ENCODE data around the gene FOXO6.

The FOXO6 gene

GRCh38 chr1:41370225-41370624 lies 9.0 kb downstream of the FOXO6 start:
- ChIA-PET POLR2A (no interaction called here), CTCF (interaction anchor here (0.7 kb wide), 2 partner anchors 9 to 48 kb away, joined by 3 to 5 read pairs; partner anchors contain the start of gene FOXO6)
- TF ChIP-seq FOXA1 (IDR thresholded peaks at IDR 0.05) (no peak), TARDBP (IDR thresholded peaks at IDR 0.05) (no peak), FOXK2 (IDR thresholded peaks at IDR 0.05) (no peak), LEF1 (IDR thresholded peaks at IDR 0.05; ENCODE audit: borderline replicate concordance) (no peak), HDGF (IDR thresholded peaks at IDR 0.05; ENCODE audit: borderline replicate concordance) (no peak), BHLHE40 (IDR thresholded peaks at IDR 0.05; ENCODE audit: borderline replicate concordance) (no peak)
- DNase-seq (ENCODE audit: extremely low spot score), result no peak

- TF ChIP-seq BHLHE40 (IDR thresholded peaks at IDR 0.05; ENCODE audit: borderline replicate concordance) (no peak), FOXK2 (IDR thresholded peaks at IDR 0.05) (no peak), L3MBTL2 (conservative IDR thresholded peaks at IDR 0.05) (no peak), CTBP1 (IDR thresholded peaks at IDR 0.05; ENCODE audit: borderline replicate concordance) (no peak), NFRKB (IDR thresholded peaks at IDR 0.05) (no peak), LEF1 (IDR thresholded peaks at IDR 0.05; ENCODE audit: borderline replicate concordance) (no peak)
- TF ChIP-seq, protein P1, sequence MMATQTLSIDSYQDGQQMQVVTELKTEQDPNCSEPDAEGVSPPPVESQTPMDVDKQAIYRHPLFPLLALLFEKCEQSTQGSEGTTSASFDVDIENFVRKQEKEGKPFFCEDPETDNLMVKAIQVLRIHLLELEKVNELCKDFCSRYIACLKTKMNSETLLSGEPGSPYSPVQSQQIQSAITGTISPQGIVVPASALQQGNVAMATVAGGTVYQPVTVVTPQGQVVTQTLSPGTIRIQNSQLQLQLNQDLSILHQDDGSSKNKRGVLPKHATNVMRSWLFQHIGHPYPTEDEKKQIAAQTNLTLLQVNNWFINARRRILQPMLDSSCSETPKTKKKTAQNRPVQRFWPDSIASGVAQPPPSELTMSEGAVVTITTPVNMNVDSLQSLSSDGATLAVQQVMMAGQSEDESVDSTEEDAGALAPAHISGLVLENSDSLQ (IDR thresholded peaks at IDR 0.05), result no peak
- ChIA-PET CTCF (interaction anchor here (0.7 to 1.1 kb wide), 3 partner anchors 10 to 48 kb away, joined by 3 to 5 read pairs (median 3); partner anchors contain the start of gene FOXO6), POLR2A (no interaction called here)
- no peak for DNase-seq (ENCODE audit: extremely low spot score)
Observed at GRCh38 chr1:41370756-41371420, 9.7 kb downstream of the FOXO6 start.

- POLR2A ChIA-PET, result no interaction called here
- CTCF ChIA-PET, result interaction anchor here (0.6 to 1.1 kb wide), 2 partner anchors 49 to 966 kb away, joined by 3 read pairs; no protein-coding TSS in a partner anchor
- no peak for TF ChIP-seq ARNT (IDR thresholded peaks at IDR 0.05)
- TF ChIP-seq NFRKB (IDR thresholded peaks at IDR 0.05), result no peak
- no peak for TF ChIP-seq SP1 (IDR thresholded peaks at IDR 0.05)
- no peak for TF ChIP-seq FOXA1 (IDR thresholded peaks at IDR 0.05)
- no peak for DNase-seq (ENCODE audit: extremely low spot score)
Observed at GRCh38 chr1:41371630-41372599, 10.7 kb downstream of the FOXO6 start.

GRCh38 chr1:41372600-41372993 lies 11.4 kb downstream of the FOXO6 start:
- no peak for DNase-seq (ENCODE audit: extremely low spot score)
- ChIA-PET POLR2A (no interaction called here), CTCF (no interaction called here)
- TF ChIP-seq FOXK2 (IDR thresholded peaks at IDR 0.05), result no peak
- TF ChIP-seq FOXA1 (IDR thresholded peaks at IDR 0.05), result no peak
- no peak for TF ChIP-seq SP1 (IDR thresholded peaks at IDR 0.05)
- no peak for TF ChIP-seq FOXM1 (IDR thresholded peaks at IDR 0.05; ENCODE audit: borderline replicate concordance)
- TF ChIP-seq BHLHE40 (IDR thresholded peaks at IDR 0.05; ENCODE audit: borderline replicate concordance), result no peak
- no peak for TF ChIP-seq HDGF (IDR thresholded peaks at IDR 0.05; ENCODE audit: borderline replicate concordance)
- TF ChIP-seq L3MBTL2 (conservative IDR thresholded peaks at IDR 0.05), result no peak
- no peak for TF ChIP-seq ARNT (IDR thresholded peaks at IDR 0.05)
- TF ChIP-seq CTBP1 (IDR thresholded peaks at IDR 0.05; ENCODE audit: borderline replicate concordance), result no peak
- no peak for TF ChIP-seq NFRKB (IDR thresholded peaks at IDR 0.05)
- no peak for TF ChIP-seq ELF4 (IDR thresholded peaks at IDR 0.05)
- no peak for TF ChIP-seq SUZ12 (IDR thresholded peaks at IDR 0.05)

DNA sequence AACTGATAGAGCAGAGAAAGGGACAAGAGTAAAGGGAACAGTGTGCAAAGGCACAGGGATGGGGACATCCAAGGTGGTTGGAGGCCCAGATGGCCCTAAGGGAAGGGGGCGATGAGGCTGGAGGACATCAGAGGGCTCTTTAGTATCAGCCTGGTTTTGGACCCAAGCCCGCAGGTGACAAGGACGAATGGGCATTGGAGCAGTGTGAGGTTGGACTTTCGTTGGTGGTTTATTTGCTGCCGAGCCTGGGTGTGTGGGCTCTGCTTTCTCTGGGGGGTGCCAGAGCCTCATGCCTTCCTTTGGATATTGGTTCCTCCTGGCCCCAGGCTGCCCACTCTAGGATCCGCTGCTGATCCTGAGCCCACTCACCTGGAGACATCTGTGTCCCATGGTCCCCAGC lies 12.1 kb downstream of the FOXO6 start:
- POLR2A ChIA-PET, result no interaction called here
- CTCF ChIA-PET, result no interaction called here
- DNase-seq (ENCODE audit: extremely low spot score), result no peak
- TF ChIP-seq SUZ12 (IDR thresholded peaks at IDR 0.05), result no peak
- TF ChIP-seq HDGF (IDR thresholded peaks at IDR 0.05; ENCODE audit: borderline replicate concordance), result no peak
- no peak for TF ChIP-seq FOXM1 (IDR thresholded peaks at IDR 0.05; ENCODE audit: borderline replicate concordance)
- no peak for TF ChIP-seq SP1 (IDR thresholded peaks at IDR 0.05)

- TF ChIP-seq TARDBP (IDR thresholded peaks at IDR 0.05), result no peak
- no peak for TF ChIP-seq ELF4 (IDR thresholded peaks at IDR 0.05)
- TF ChIP-seq CTBP1 (IDR thresholded peaks at IDR 0.05; ENCODE audit: borderline replicate concordance), result no peak
- no peak for TF ChIP-seq L3MBTL2 (conservative IDR thresholded peaks at IDR 0.05)
- TF ChIP-seq ARNT (IDR thresholded peaks at IDR 0.05), result no peak
- TF ChIP-seq NFRKB (IDR thresholded peaks at IDR 0.05), result no peak
- TF ChIP-seq, protein P1 (IDR thresholded peaks at IDR 0.05), result no peak
- no peak for TF ChIP-seq ZNF384 (IDR thresholded peaks at IDR 0.05)
- no peak for TF ChIP-seq FOXA1 (IDR thresholded peaks at IDR 0.05)
- TF ChIP-seq FOXK2 (IDR thresholded peaks at IDR 0.05), result no peak
- no peak for TF ChIP-seq FOXM1 (IDR thresholded peaks at IDR 0.05; ENCODE audit: borderline replicate concordance)
- TF ChIP-seq SUZ12 (IDR thresholded peaks at IDR 0.05), result no peak
- TF ChIP-seq LEF1 (IDR thresholded peaks at IDR 0.05; ENCODE audit: borderline replicate concordance), result no peak
- TF ChIP-seq HDGF (IDR thresholded peaks at IDR 0.05; ENCODE audit: borderline replicate concordance), result no peak
- no peak for TF ChIP-seq SP1 (IDR thresholded peaks at IDR 0.05)
- no peak for TF ChIP-seq BHLHE40 (IDR thresholded peaks at IDR 0.05; ENCODE audit: borderline replicate concordance)
- no peak for DNase-seq (ENCODE audit: extremely low spot score)
- CTCF ChIA-PET, result no interaction called here
- POLR2A ChIA-PET, result no interaction called here
Observed at GRCh38 chr1:41374711-41375110, 13.5 kb downstream of the FOXO6 start.

Data from HEK293T (cell line).